ENCODE results near the gene NEO1. TPM values are rescaled to one million over a fixed set of nuclear protein-coding genes. Genes with fewer than 3 reads are reported as not detected.

NEO1 gene
- total RNA-seq, 1 donor from 2014 or later, result 156 TPM

- DNase-seq (ENCODE audit: low spot score in 2 of 2) (peak in 1 of 2 donors; percentile 15), FAIRE-seq (no peak)
Observed at GRCh38 chr15:73075160-73075859, 23.0 kb downstream of the NEO1 start.

- DNase-seq (ENCODE audit: low spot score in 2 of 2) (no peak), FAIRE-seq (no peak)
Observed at GRCh38 chr15:73078291-73078690, 26.0 kb downstream of the NEO1 start.

GRCh38 chr15:73078722-73079121, 26.5 kb downstream of the NEO1 start:
- FAIRE-seq, result no peak
- DNase-seq (ENCODE audit: low spot score in 2 of 2), result no peak

- DNase-seq (ENCODE audit: low spot score in 2 of 2) (no peak), FAIRE-seq (no peak)
Observed at GRCh38 chr15:73079565-73079964, 27.3 kb downstream of the NEO1 start.

- peak; percentile 95 for FAIRE-seq
Observed at GRCh38 chr15:73081321-73081958, 29.2 kb downstream of the NEO1 start.

DNA sequence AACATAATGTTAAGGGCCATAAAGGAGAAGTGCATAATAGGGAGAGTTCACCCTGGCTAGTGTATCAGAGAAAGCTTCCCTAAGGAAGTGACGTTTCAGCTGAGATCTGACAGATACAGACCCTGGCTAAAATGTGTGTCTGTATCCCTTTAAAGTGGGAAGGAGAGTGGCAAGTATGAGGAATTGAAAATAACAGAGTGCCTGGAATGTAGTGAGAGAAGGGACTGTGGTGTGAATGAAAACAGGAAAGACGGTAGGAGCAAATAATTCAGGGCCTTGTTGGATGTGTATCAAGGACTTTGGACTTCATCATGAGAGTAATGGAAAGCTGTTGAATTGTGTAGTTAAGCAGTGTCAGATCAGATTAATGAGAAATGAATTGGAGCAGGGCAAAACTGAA, 30.5 kb downstream of the NEO1 start:
- FAIRE-seq (no peak), DNase-seq (ENCODE audit: low spot score in 2 of 2) (no peak)

More at GRCh38 chr15:73081321-73081958, 29.2 kb downstream of the NEO1 start:
- no peak for DNase-seq (ENCODE audit: low spot score in 2 of 2)

- FAIRE-seq (no peak), DNase-seq (ENCODE audit: low spot score in 2 of 2) (no peak)
Observed at GRCh38 chr15:73087098-73087497, 34.8 kb downstream of the NEO1 start.

DNA sequence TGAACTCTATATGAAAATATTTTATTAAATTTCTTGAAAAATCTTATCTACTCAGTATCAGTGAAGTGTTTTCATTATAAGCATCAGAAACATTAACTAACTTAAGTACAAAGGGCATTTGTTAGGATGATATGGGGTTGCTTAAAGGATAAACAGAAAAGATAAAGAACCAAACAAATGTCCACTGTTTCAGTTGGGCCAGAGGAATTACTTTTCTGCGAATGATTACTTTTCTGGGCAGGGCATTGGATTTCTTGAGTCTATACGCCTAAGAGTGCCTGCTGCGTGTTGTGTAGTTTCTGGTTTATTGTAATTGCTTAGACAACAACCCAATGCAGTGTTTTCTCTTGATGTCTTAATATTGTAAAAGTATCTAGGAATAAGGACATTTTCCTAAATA, 52.8 kb downstream of the NEO1 start:
- no peak for FAIRE-seq
- no peak for DNase-seq (ENCODE audit: low spot score in 2 of 2)

DNA sequence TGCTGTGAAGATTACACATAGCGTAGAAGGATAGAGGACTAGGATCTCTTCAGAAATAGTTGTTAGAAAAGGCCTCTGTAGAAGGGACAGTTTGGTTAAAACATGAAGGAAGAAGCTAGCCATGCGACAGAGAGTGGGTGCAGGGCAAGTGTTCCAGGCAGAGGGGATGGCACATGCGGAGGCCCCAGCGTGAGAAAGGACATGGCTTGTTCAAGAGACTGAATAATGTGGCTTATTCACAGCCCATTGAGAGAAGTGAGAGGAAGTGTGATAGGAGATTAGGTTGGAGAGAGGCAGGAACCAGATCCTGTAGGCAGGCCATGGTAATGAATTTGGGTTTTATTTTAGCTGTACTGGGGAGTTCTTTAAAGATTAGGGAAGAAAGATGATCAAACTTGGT, 56.4 kb downstream of the NEO1 start:
- no peak for FAIRE-seq
- no peak for DNase-seq (ENCODE audit: low spot score in 2 of 2)

- DNase-seq (ENCODE audit: low spot score in 2 of 2) (no peak), FAIRE-seq (no peak)
Observed at GRCh38 chr15:73109765-73110164, 57.5 kb downstream of the NEO1 start.

DNA sequence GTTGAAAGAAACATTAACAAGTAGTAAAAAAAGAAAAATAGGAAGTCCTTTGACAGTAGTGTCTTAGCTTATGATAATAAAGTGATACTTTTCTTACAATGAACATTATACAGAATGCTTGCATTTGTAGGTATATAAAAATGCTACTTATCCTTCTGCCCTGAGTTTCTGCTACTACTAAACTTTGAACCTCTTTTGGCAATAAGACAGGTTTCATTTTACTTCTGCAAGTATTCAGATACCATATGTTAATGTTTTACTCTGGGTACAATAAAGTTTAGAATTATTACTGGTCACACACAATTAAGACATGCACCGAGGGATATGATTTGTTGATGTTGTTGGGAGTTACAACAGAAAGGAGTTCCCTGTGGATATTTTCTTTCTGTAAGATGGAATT, 57.9 kb downstream of the NEO1 start:
- FAIRE-seq, result no peak
- DNase-seq (ENCODE audit: low spot score in 2 of 2), result no peak

DNA sequence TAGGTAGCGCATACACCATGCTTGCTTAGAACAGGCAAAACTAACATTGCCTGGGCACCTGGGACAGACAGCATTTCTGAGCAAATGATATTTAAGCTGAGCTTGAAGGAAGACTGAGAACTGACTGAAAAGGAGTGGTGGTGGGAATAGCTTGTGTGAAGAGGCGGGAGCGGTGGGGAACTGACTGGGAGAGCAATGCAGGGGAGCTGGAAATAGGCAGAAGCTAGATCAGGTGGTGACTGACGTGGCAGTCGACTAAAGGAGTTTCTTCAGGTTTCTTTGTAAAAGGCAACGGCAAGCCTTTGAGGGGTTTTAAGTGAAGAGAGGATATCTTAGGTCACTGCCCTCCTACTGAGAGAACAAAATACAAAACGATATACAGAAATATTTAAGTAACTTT, 61.8 kb downstream of the NEO1 start:
- DNase-seq (ENCODE audit: low spot score in 2 of 2) (no peak), FAIRE-seq (no peak)

GRCh38 chr15:73116164-73116563, 63.9 kb downstream of the NEO1 start:
- DNase-seq (ENCODE audit: low spot score in 2 of 2), result no peak
- FAIRE-seq, result no peak

DNA sequence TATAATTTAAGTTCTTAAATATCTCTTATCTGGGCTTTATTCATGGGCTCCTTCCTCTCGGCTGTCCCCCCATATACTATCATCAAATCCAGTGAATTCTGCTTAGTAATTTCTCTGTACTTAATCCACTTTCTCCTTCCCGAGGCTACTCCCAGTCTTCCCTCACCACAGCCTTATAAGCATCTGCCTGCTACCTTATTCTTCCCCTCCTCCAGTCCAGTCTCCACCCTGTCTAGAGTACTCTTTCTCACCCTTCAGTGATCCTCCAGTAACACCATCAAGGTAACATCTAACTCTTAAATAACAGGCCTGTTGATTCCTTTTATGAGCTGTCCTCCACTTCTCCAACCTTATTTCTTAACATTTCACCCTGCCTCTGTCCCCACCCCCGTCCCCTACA, 65.8 kb downstream of the NEO1 start:
- no peak for DNase-seq (ENCODE audit: low spot score in 2 of 2)
- FAIRE-seq, result no peak

GRCh38 chr15:73119478-73119877, 67.2 kb downstream of the NEO1 start:
- DNase-seq (ENCODE audit: low spot score in 2 of 2) (no peak), FAIRE-seq (no peak)

GRCh38 chr15:73120269-73120668, 68.0 kb downstream of the NEO1 start:
- FAIRE-seq (peak; percentile 72), DNase-seq (ENCODE audit: low spot score in 2 of 2) (no peak)

DNA sequence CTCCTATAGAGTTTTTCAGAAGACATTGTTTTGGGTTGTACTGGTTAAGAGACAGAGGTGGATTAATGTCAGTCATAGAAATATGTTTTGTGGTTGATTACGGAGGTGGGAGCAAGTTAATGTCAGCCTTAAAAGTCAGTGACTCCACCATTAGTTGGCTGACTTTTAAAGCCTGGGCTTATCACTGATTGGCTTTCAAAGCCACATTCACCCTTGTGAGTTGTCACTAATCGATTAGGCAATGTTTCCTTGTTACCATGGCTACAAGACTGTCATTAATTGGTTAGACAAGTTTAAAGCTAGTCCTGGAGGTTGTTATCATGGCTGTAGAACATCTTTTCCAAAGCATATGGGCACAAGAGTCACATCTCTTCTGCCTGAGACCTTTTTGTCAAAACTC, 73.0 kb downstream of the NEO1 start:
- no peak for FAIRE-seq

GRCh38 chr15:73127302-73127936, 75.2 kb downstream of the NEO1 start:
- FAIRE-seq (no peak), DNase-seq (ENCODE audit: low spot score in 2 of 2) (no peak)

More for the DNA sequence above, 73.0 kb downstream of the NEO1 start:
- no peak for DNase-seq (ENCODE audit: low spot score in 2 of 2)

DNA sequence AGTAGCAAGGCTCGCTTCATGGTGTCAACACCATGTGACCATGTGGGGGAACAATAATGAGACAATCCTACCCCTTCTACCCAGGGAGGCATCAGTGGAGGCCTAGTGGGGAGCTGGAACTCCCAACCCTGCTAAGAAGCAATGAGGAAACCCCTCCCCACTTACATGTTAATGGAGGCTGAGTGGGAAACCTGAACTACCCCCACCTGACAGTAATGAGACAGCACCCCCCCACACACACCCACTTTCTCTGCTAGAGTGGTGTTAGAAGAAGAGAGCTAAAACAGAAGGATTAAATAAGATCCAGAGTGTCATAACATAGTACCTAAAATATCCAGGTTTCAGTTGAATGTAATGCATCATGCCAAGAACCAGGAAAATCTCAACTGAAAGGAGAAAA, 78.6 kb downstream of the NEO1 start:
- no peak for FAIRE-seq

DNA sequence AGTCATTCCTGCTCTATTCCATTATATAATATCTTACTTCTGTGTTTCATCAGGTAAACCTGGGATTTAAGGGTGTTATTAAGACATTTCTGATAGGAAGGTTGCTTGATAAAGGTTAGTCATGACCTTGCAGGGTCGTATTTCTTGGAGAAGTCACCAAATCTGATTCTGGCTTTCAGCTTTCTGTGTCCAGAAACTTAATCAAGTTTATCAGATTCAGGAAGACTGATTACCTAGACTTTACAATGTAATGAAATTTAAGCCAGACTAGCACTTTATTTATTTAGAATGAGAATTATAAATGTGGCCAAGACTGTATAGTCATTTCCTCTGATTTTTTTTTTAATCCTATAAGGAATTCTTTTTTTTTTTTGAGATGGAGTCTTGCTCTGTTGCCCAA, 81.9 kb downstream of the NEO1 start:
- DNase-seq (ENCODE audit: low spot score in 2 of 2) (no peak), FAIRE-seq (no peak)

More for the DNA sequence above, 78.6 kb downstream of the NEO1 start:
- DNase-seq (ENCODE audit: low spot score in 2 of 2), result no peak

- no peak for FAIRE-seq
Observed at GRCh38 chr15:73139041-73139743, 86.9 kb downstream of the NEO1 start.

More at GRCh38 chr15:73139041-73139743, 86.9 kb downstream of the NEO1 start:
- DNase-seq (ENCODE audit: low spot score in 2 of 2), result no peak

Measured in frontal cortex (tissue), 4 donors.